Endodermal cell (in vitro differentiated cells): ENCODE results near the gene MEIS3. TPM values are rescaled to one million over a fixed set of nuclear protein-coding genes. Genes with fewer than 3 reads are reported as not detected.

ENCODE experiments used
- DNase-seq: peaks from one replicate; pipeline ENCODE4 v3.0.0-alpha.2; 2017
- H3K27ac ChIP-seq: 2 replicates; pipeline ENCODE4 v1.5.1; 2013; ENCODE audit warnings: mild to moderate bottlenecking, low read depth, low read length, moderate library complexity
- H3K27me3 ChIP-seq: 2 replicates; pipeline ENCODE4 v1.6.1; 2013; ENCODE audit warnings: mild to moderate bottlenecking, low read length, moderate library complexity; ENCODE audit not compliant: insufficient read depth, control insufficient read depth, poor library complexity, severe bottlenecking
- H3K36me3 ChIP-seq: 2 replicates; pipeline ENCODE4 v1.7.0; 2013; ENCODE audit warnings: mild to moderate bottlenecking, low read length, moderate library complexity; ENCODE audit not compliant: control insufficient read depth, insufficient read depth
- H3K4me1 ChIP-seq: one replicate; pipeline ENCODE4 v1.7.0; 2013; ENCODE audit warnings: low read length; ENCODE audit not compliant: control insufficient read depth, insufficient read depth
- H3K4me3 ChIP-seq: 2 replicates; pipeline ENCODE4 v1.5.1; 2013; ENCODE audit warnings: mild to moderate bottlenecking, low read length, moderate library complexity
- H3K9ac ChIP-seq: 2 replicates; pipeline ENCODE4 v1.6.1; 2013; ENCODE audit warnings: mild to moderate bottlenecking, low read length, moderate library complexity; ENCODE audit not compliant: poor library complexity, severe bottlenecking; ENCODE audit errors: extremely low read depth
- H3K9me3 ChIP-seq: 2 replicates; pipeline ENCODE4 v1.6.1; 2013; ENCODE audit warnings: mild to moderate bottlenecking, low read length, moderate library complexity; ENCODE audit not compliant: control insufficient read depth
- H3K27ac Mint-ChIP-seq: 2 replicates; pipeline ENCODE4 v1.8.0; 2020; ENCODE audit warnings: mixed read lengths
- H3K27me3 Mint-ChIP-seq: 2 replicates; pipeline ENCODE4 v1.8.0; 2021; ENCODE audit warnings: mild to moderate bottlenecking, mixed read lengths; ENCODE audit not compliant: insufficient read depth
- H3K36me3 Mint-ChIP-seq: 2 replicates; pipeline ENCODE4 v1.8.0; 2020; ENCODE audit warnings: low read depth, mixed read lengths
- H3K4me1 Mint-ChIP-seq: 2 replicates; pipeline ENCODE4 v1.8.0; 2020; ENCODE audit warnings: mixed read lengths
- H3K4me3 Mint-ChIP-seq: 2 replicates; pipeline ENCODE4 v1.8.0; 2020; ENCODE audit warnings: mild to moderate bottlenecking, moderate library complexity, mixed read lengths
- H3K9me3 Mint-ChIP-seq: 2 replicates; pipeline ENCODE4 v1.8.0; 2020; ENCODE audit warnings: mild to moderate bottlenecking, mixed read lengths
- WGBS, 2 experiments: methylation state at CpG; one replicate each; pipeline versions ENCODE4 v1.1.5 to v1.1.7; 2013; ENCODE audit warnings: missing lambda C conversion rate in 2 of 2, mixed read lengths in 1 of 2; ENCODE audit not compliant: insufficient coverage in 1 of 2, insufficient read length in 1 of 2; 5-methylcytosine and 5-hydroxymethylcytosine counted together
- total RNA-seq, 2 donors: library from RNA; stranded (reverse); fragmentation: NEBNext Ultra II Directional in 1 of 2; extraction: Animal tissue kit (Norgen Biotek cat#: 25700) in 1 of 2; gene quantifications; 2 replicates in 1 of 2; 3 replicates in 1 of 2; pipeline ENCODE4 v1.2.1, GENCODE V29; 2021
- TF ChIP-seq, protein P1 (sequence below): fragments of 200-600 bp; sonication (generic); conservative IDR thresholded peaks from 2 replicates; pipeline ENCODE4 v1.5.0; 2021; ENCODE audit warnings: antibody characterized with exemption, mild to moderate bottlenecking

Gene MEIS3
- total RNA-seq, 2 donors from 2014 or later: 47.7 to 132 TPM

- no peak overlapping the region for H3K4me3 Mint-ChIP-seq
- TF ChIP-seq, protein P1, sequence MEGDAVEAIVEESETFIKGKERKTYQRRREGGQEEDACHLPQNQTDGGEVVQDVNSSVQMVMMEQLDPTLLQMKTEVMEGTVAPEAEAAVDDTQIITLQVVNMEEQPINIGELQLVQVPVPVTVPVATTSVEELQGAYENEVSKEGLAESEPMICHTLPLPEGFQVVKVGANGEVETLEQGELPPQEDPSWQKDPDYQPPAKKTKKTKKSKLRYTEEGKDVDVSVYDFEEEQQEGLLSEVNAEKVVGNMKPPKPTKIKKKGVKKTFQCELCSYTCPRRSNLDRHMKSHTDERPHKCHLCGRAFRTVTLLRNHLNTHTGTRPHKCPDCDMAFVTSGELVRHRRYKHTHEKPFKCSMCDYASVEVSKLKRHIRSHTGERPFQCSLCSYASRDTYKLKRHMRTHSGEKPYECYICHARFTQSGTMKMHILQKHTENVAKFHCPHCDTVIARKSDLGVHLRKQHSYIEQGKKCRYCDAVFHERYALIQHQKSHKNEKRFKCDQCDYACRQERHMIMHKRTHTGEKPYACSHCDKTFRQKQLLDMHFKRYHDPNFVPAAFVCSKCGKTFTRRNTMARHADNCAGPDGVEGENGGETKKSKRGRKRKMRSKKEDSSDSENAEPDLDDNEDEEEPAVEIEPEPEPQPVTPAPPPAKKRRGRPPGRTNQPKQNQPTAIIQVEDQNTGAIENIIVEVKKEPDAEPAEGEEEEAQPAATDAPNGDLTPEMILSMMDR: no peak
- H3K27ac Mint-ChIP-seq: no peak overlapping the region
- peaks cover 5% of the 10 kb centered on the region for H3K4me1 Mint-ChIP-seq
- H3K36me3 ChIP-seq: no peaks in the 10 kb centered on the region
- H3K9me3 Mint-ChIP-seq: no peaks in the 10 kb centered on the region
- no peak overlapping the region for H3K27ac ChIP-seq
- H3K4me3 ChIP-seq: peak overlapping the region; percentile 78
- peaks cover 14% of the 10 kb centered on the region for H3K27me3 ChIP-seq
- no peaks in the 10 kb centered on the region for H3K36me3 Mint-ChIP-seq
- DNase-seq: peak; percentile 100
- H3K9me3 ChIP-seq: no peaks in the 10 kb centered on the region
- 3% methylated on average over 20 to 27 of the region's 27 CpGs for WGBS, 2 experiments
- peaks cover 43% of the 10 kb centered on the region for H3K27me3 Mint-ChIP-seq
- no peak overlapping the region for H3K9ac ChIP-seq
- no peaks in the 10 kb centered on the region for H3K4me1 ChIP-seq
Measured at GRCh38 chr19:47428177-47428894, 9.0 kb upstream of the MEIS3 start.

DNA sequence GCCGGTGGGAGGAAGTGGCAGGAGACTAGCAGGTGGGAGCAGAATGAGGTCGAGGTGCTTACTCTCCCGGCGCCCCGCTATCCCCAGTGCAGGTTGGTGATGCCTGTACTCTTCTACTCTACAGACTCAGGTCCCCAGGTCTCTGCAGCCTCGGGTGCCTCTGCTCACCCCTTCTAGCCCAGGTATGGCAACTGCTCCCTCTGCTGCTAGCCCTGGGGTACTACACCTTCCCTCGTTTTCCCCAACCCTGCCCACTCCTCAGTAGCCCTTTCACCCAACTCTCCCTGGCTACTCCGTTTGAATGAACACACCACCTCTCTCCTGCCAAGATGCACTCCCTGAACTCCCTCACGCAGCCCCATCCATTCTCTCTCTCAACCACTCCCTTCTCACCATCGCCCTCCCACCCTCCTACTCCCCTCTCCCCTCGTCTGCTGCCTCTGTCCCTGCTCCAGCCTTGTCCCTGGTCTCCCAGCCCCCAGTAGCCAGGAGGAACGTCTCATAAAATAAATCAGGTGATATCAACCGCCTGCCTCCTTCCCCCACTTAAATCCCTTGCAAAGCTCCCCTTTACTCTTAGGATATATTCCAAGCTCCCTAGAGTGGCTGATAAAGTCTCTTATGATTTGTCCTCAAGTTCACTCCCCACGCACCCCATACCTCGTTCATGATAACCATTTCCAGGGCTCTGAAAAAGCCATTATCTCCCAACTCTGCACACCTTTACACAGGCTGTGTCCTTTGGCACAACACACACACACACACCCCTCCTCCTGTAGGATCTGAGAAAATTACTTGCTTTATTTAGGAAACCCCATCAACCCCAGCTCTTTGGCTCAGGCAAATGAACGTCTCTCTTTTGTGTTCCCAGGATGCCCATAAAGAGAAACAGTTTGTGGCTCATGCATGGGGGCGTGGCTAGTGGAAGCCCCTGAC, 8.2 kb upstream of the MEIS3 start:
- 4 to 8% methylated on average over 10 to 17 of the region's 17 CpGs for WGBS, 2 experiments
- Mint-ChIP-seq H3K4me3 (no peak overlapping the region), H3K36me3 (no peaks in the 10 kb centered on the region), H3K27me3 (peaks cover 51% of the 10 kb centered on the region), H3K27ac (no peak overlapping the region), H3K9me3 (no peaks in the 10 kb centered on the region), H3K4me1 (peaks cover 5% of the 10 kb centered on the region)
- H3K36me3 ChIP-seq: no peaks in the 10 kb centered on the region
- H3K9me3 ChIP-seq: no peaks in the 10 kb centered on the region
- DNase-seq: peak; percentile 98
- TF ChIP-seq, protein P1: peak; percentile 96
- peak overlapping the region; percentile 32 for H3K9ac ChIP-seq
- H3K27me3 ChIP-seq: peaks cover 14% of the 10 kb centered on the region
- peak overlapping the region; percentile 81 for H3K27ac ChIP-seq
- peak overlapping the region; percentile 78 for H3K4me3 ChIP-seq
- no peaks in the 10 kb centered on the region for H3K4me1 ChIP-seq

GRCh38 chr19:47423203-47423882, 4.0 kb upstream of the MEIS3 start:
- Mint-ChIP-seq H3K9me3 (no peaks in the 10 kb centered on the region), H3K36me3 (no peaks in the 10 kb centered on the region), H3K4me1 (peaks cover 24% of the 10 kb centered on the region), H3K4me3 (no peak overlapping the region), H3K27me3 (peaks cover 52% of the 10 kb centered on the region), H3K27ac (no peak overlapping the region)
- WGBS, 2 experiments: 63 to 67% methylated on average over 7 to 18 of the region's 19 CpGs
- Histone ChIP-seq H3K9me3 (no peaks in the 10 kb centered on the region), H3K4me3 (no peak overlapping the region), H3K36me3 (no peaks in the 10 kb centered on the region), H3K4me1 (no peaks in the 10 kb centered on the region), H3K27ac (peak overlapping the region; percentile 1), H3K27me3 (peaks cover 10% of the 10 kb centered on the region), H3K9ac (no peak overlapping the region)
- TF ChIP-seq, protein P1: no peak
- peak; percentile 63 for DNase-seq
